CD4-positive, alpha-beta T cell treated with Interleukin-6 at 100 ng/mL for 8 hours (primary cell): ENCODE data around the gene SELENOM.
A peak's percentile ranks its signal among the peaks of the same experiment; 100 is the strongest.
"Not testable (repeated sequence)": the region's sequence is repeated elsewhere in the genome, so short reads cannot be mapped to it uniquely, and the experiment has no call there.

Experiments
- DNase-seq: peaks from one replicate; pipeline ENCODE4 v3.0.0-alpha.2; 2020; ENCODE audit warnings: mixed read lengths, low spot score

Gene SELENOM

GRCh38 chr22:31090217-31091085 is 16.9 kb downstream of the SELENOM start:
- DNase-seq: no peak

GRCh38 chr22:31089160-31090100 is 17.9 kb downstream of the SELENOM start:
- DNase-seq: peak; percentile 25

GRCh38 chr22:31088233-31088986 is 19.0 kb downstream of the SELENOM start:
- no peak for DNase-seq

GRCh38 chr22:31087744-31088215 is 19.6 kb downstream of the SELENOM start:
- no peak for DNase-seq

GRCh38 chr22:31086703-31087330 is 20.6 kb downstream of the SELENOM start:
- DNase-seq: no peak

GRCh38 chr22:31085928-31086327 is 21.4 kb downstream of the SELENOM start:
- DNase-seq: no peak

- no peak for DNase-seq
These were observed 21.9 kb downstream of the SELENOM start for GRCh38 chr22:31085493-31085824.

GRCh38 chr22:31084811-31085492 is 22.4 kb downstream of the SELENOM start:
- DNase-seq: peak; percentile 80

GRCh38 chr22:31083923-31084810 is 23.2 kb downstream of the SELENOM start:
- no peak for DNase-seq

GRCh38 chr22:31083377-31083768 is 24.0 kb downstream of the SELENOM start:
- no peak for DNase-seq

- DNase-seq: peak; percentile 23
These were observed 24.6 kb downstream of the SELENOM start for GRCh38 chr22:31082606-31083376.

- DNase-seq: no peak
These were observed 25.3 kb downstream of the SELENOM start for GRCh38 chr22:31081963-31082605.

GRCh38 chr22:31080848-31081649 is 26.3 kb downstream of the SELENOM start, which contains the start of gene SMTN:
Gene SMTN (plus strand): TSS chr22:31081318. CDS start chr22:31083259, 1,941 bp downstream.
- peak; percentile 81 for DNase-seq

GRCh38 chr22:31080164-31080847 is 27.1 kb downstream of the SELENOM start:
- no peak for DNase-seq

- no peak for DNase-seq
These were observed 28.2 kb downstream of the SELENOM start for GRCh38 chr22:31079095-31079642.

GRCh38 chr22:31078389-31078788 is 29.0 kb downstream of the SELENOM start:
- DNase-seq: not testable (repeated sequence)

GRCh38 chr22:31077681-31078080 is 29.7 kb downstream of the SELENOM start:
- no peak for DNase-seq
